GM06990 (cell line): ENCODE results near the gene USPL1.
A peak's percentile ranks its signal among the peaks of the same experiment; 100 is the strongest.

ENCODE experiments used
- DNase-seq: peaks from one replicate; pipeline ENCODE4 v3.0.0-alpha.2; 2011; ENCODE audit not compliant: insufficient read length; ENCODE audit errors: extremely low read depth
- H3K27me3 ChIP-seq: replicated peaks from 2 replicates; pipeline ENCODE4 v1.6.0; 2011; ENCODE audit warnings: low read length; ENCODE audit not compliant: control insufficient read depth, insufficient read depth
- H3K36me3 ChIP-seq: 2 replicates; pipeline ENCODE4 v1.5.1; 2011; ENCODE audit warnings: low read length; ENCODE audit not compliant: control insufficient read depth, insufficient read depth
- H3K4me3 ChIP-seq: replicated peaks from 2 replicates; pipeline ENCODE4 v1.5.1; 2011; ENCODE audit warnings: low read depth, mild to moderate bottlenecking, control low read depth, low read length
- TF ChIP-seq, protein P1 (sequence below): IDR thresholded peaks from 2 replicates; pipeline ENCODE4 v1.5.1; 2011; ENCODE audit warnings: low read length, control low read depth, mild to moderate bottlenecking, inconsistent platforms; ENCODE audit not compliant: insufficient read depth, poor library complexity, severe bottlenecking

USPL1 gene

DNA sequence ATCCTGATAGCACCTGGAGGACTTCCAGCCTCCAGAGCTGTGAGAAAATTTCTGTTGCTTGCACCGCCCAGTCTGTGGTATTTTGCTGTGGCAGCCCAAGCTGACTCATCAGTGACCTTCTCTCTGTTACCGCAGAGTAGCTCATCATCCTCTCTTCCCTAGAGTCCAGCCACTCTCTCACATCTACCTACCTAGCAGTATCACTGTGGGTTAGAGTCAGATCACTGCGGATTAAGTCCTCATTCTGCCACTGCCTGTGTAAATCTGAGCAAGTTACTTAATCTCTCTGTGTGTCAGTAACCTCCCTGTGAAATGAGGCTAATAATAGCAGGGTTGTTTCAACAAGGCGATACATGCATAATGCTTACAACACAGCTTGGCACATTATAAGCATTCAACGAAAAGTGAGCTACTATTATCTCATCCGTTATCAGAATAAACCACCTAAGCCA is 40.3 kb upstream of the USPL1 start:
- Histone ChIP-seq H3K4me3 (no peak overlapping the region), H3K27me3 (no peaks in the 10 kb centered on the region), H3K36me3 (no peaks in the 10 kb centered on the region)
- TF ChIP-seq, protein P1, sequence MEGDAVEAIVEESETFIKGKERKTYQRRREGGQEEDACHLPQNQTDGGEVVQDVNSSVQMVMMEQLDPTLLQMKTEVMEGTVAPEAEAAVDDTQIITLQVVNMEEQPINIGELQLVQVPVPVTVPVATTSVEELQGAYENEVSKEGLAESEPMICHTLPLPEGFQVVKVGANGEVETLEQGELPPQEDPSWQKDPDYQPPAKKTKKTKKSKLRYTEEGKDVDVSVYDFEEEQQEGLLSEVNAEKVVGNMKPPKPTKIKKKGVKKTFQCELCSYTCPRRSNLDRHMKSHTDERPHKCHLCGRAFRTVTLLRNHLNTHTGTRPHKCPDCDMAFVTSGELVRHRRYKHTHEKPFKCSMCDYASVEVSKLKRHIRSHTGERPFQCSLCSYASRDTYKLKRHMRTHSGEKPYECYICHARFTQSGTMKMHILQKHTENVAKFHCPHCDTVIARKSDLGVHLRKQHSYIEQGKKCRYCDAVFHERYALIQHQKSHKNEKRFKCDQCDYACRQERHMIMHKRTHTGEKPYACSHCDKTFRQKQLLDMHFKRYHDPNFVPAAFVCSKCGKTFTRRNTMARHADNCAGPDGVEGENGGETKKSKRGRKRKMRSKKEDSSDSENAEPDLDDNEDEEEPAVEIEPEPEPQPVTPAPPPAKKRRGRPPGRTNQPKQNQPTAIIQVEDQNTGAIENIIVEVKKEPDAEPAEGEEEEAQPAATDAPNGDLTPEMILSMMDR = no peak
- DNase-seq = peak; percentile 41

DNA sequence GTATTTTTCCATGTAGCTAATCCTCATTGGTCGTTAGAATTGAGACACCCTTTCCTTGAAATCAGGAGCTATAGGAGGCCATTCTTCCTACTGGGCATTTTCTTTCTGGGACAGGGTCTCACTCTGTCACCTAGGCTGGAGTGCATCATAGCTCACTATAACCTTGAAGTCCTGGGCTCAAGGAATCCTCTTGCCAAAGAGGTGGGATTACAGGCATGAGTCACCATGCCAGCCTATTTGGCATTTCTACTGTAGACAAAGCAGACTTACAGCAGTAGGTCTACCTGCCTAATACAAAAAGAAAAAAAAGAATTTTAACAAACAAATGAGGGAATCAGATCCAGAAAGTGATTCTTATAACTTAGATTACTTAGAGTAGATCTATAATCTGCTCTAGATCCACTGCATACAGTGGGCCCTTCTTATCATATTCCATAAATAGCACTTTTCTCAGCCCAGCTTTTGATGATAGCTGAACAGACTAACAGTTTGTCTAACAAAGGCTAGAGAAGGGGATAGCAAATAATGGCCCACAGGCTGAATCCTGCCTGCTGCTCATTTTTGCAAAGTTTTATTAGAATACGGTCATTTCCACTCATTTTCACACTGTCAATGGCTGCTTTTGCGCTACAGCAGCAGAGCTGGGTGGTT is 36.7 kb upstream of the USPL1 start:
- no peaks in the 10 kb centered on the region for H3K36me3 ChIP-seq
- no peaks in the 10 kb centered on the region for H3K27me3 ChIP-seq
- H3K4me3 ChIP-seq = no peak overlapping the region
- TF ChIP-seq, protein P1 = no peak
- DNase-seq = no peak

DNA sequence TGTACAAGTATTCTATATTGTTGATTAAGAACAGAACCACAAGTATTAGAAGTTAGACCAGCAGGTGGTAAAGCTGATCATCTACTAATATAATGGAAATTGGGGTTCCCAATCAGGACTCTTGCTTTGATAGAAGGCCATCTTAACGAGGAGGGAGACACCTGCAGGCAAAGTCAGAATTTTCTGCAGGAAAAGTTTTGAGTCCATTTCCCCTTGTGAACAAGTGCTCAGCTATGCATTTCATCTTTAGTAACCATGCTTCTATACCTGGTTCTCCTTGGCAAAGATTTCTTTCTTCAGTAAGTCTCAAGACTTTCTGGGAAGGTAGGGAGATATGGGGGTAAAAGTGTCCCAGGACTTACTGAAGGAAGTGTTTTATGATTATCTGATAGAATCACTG is 36.1 kb upstream of the USPL1 start:
- no peak overlapping the region for H3K4me3 ChIP-seq
- no peaks in the 10 kb centered on the region for H3K27me3 ChIP-seq
- no peaks in the 10 kb centered on the region for H3K36me3 ChIP-seq
- no peak for DNase-seq
- TF ChIP-seq, protein P1 = peak; percentile 35

DNA sequence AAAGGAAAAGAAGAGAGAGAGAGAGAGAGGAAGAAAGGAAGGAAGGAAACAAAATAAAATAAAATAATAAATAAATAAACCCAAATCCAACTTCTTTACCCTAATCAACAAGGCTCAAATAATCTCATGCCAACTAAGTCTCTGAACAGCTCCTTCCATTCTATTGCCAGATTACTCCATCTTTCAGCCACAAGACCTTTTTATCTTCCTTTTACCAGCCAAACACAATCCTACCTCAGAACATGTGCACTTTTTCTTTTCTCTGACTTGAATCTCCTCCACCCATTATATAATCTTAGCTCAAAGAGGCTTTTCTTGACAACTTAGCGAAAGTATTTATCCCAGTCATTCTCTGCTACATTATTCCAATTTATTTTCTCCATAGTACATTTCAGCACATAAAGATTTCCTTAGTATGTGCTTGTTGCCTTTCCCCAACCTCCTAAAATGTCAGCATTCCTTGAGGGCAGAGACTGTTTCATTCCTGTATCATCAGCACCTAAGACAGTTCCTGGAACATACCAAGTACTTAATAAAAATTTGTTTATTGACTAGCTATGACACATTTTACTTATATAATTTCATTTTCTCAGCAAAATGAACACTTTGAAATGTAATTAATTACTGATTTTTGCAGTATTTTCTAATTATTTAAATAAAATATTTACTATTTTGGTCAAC is 33.5 kb upstream of the USPL1 start:
- Histone ChIP-seq H3K27me3 (no peaks in the 10 kb centered on the region), H3K4me3 (no peak overlapping the region), H3K36me3 (no peaks in the 10 kb centered on the region)
- TF ChIP-seq, protein P1 = no peak
- DNase-seq = no peak

DNA sequence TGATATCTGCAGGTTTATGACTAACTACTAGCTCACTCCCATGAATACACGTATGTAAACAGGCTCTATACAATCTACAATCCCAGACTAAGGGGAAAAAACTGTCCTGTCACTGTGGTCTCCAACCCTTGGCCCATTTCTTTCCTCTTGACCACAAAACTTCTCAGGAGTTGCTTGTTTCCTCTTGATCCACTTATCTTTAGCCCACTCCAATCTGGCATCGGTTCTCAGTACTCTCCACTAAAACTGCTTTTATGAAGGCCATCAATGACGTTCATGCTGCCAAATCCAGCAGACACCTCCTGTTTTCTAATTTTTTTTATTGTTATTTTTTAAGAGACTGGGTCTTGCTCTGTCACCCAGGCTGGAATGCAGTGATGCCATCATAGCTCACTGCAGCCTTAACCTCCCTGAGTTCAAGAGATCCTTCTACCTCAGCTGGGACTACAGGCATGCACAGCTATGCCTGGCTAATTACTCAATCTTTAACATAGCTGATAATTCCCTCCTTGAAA is 31.9 kb upstream of the USPL1 start:
- no peak for DNase-seq
- TF ChIP-seq, protein P1 = no peak
- H3K27me3 ChIP-seq = no peaks in the 10 kb centered on the region
- H3K4me3 ChIP-seq = no peak overlapping the region
- no peaks in the 10 kb centered on the region for H3K36me3 ChIP-seq
